HG02943 (cell line): ENCODE data around the gene POLE4.

ENCODE experiments used
- ATAC-seq: cut with Tn5 transposase; IDR thresholded peaks from one replicate; pipeline ENCODE4 v1.9.1; 2021; ENCODE audit warnings: mild to moderate bottlenecking, low read depth, moderate library complexity; ENCODE audit not compliant: unreplicated experiment

Gene POLE4

DNA sequence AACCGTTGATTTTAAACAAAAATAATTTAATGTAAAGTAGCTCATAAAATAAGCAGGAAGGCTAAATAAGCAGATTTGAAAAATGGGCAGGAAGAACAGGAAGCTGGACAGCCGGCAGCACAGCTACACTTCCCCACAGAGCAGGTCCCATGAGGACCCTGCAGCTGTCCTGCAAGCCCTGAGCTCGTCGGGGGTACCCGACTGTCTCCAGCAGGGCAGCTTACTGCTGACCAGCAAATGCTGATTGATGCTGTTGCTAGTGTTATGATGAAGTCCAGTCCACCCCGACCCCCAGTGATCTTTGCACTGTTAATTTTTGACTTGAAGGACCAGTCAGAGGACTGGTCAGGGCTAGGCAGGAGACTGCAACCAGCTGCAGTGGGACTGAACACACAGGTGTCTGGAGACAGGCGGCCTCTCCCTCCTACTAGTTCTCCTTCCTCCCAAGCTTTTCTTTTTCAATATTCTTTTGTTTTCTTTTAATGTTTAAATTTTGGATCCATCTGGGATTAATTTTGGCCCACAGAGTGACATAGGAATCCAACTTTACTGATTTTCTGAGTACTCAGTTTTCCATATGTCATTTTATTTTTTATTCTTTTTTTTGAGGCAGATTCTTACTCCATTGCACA, 27.7 kb downstream of the POLE4 start:
- ATAC-seq, result no peak

- ATAC-seq, result no peak
Measured at GRCh38 chr2:74991977-74992376, 33.5 kb downstream of the POLE4 start.

DNA sequence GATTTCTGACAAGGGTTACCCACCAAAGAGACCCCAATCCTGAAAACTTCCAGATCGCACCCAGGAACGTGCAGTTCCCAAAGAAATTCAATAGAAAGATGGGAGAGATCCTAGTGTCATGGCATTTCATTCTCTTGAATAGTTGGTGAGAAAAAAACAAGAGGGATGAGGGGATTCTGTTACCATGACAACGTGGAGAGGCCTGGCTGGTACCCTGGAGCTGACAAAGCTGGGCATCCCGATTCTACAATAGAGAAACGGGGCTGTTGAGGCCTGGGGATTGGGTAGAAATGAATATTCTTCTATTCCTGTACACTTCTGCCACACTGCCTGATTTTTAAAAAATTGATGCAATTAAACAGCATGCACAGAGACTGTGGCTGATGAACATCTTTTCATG, 41.0 kb downstream of the POLE4 start:
- no peak for ATAC-seq

GRCh38 chr2:75002007-75002406, 43.6 kb downstream of the POLE4 start:
- no peak for ATAC-seq

DNA sequence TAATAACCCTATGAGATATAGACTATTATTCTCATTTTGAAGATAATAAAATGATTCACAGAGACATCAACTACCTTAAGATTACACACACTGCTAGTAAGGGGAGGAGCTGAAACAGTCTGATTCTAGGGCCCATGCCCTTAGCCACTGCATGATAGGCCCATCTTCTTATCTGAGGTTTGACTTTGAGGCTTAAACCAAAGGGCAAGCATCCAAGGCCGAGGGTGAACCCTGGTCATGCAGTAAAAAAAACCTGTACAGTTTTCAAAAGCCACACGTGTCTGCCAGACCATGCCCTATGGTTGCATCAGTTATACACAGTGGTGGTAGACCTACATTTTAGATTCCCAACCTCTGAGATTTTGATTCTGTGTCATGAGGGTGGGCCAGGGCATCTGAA, 44.8 kb downstream of the POLE4 start:
- ATAC-seq, result no peak

GRCh38 chr2:75003773-75004172, 45.3 kb downstream of the POLE4 start:
- ATAC-seq, result no peak

DNA sequence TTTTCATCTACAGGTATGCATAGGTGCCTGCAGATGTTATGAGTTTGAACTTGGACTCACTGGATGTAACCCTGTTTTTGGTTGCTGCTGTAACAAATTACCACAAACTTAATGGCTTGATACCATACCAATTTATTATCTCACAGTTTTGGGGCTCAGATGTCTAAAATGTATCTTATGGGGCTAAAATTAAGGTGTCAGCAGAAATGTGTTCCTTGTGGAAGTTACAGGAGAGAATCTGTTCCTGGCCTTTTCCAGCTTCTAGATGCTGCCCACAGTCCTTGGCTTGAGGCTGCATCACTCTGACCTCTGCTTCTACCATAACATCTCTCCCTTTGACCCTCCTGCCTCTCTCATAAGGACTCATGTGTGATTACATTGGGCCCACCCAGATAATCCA, 47.6 kb downstream of the POLE4 start:
- no peak for ATAC-seq

GRCh38 chr2:75007061-75007460, 48.6 kb downstream of the POLE4 start:
- no peak for ATAC-seq

DNA sequence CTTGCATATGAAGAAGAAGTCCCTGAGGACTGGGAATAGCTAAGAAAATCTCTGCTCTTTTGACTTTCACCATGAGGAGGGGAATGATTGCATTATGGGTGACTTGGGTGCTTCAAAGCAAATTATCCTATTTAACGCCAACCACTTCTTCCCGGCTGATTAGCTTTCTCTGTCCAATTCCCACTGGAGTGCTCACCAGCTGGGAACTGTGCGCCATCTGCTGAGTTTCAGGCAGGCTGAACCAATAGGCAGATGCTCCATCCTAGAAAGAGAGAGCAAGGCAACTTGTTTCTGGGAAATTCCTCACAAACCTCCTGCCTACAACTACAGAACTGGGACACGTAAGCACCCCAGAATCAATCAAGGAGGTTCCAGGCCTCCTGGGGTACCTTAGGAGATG, 49.4 kb downstream of the POLE4 start:
- ATAC-seq, result no peak

DNA sequence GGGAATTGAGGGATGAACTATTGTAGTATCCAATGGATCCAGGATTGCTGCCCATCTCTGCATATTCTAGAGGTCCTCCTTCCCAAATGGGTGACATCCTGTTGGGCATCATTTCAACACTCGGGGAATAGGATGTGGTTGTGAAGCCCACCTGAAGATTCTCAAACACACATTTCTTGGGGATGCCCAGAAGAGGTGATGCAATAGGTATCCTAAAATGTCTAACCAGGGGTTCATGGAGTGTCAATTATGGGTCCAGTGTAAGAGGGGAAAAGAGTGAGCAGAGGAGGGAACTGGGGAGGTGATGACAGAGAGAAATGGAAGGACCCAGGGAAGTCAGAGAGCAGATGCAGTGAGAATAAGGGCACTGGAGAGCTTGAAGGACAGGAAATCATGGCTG, 52.1 kb downstream of the POLE4 start:
- ATAC-seq, result no peak

GRCh38 chr2:75012080-75012479, 53.6 kb downstream of the POLE4 start:
- ATAC-seq, result no peak

GRCh38 chr2:75018162-75018561, 59.7 kb downstream of the POLE4 start:
- ATAC-seq, result no peak
